Measurements from ENCODE around the gene C2CD4A. TPM values are rescaled to one million over a fixed set of nuclear protein-coding genes. Genes with fewer than 3 reads are reported as not detected.

The C2CD4A gene
- total RNA-seq, 1 experiment from 2014 or later = 0.11 TPM

GRCh38 chr15:62068810-62069167 lies 2.0 kb downstream of the C2CD4A start:
- Mint-ChIP-seq H3K27ac (ENCODE audit: unreplicated experiment) (no peak overlapping the region), H3K9me3 (ENCODE audit: unreplicated experiment) (no peaks in the 10 kb centered on the region), H3K4me1 (ENCODE audit: low read depth, unreplicated experiment) (no peaks in the 10 kb centered on the region), H3K36me3 (ENCODE audit: insufficient read depth, unreplicated experiment) (peaks cover 6% of the 10 kb centered on the region), H3K4me3 (ENCODE audit: unreplicated experiment) (peak overlapping the region; percentile 64), H3K27me3 (ENCODE audit: insufficient read depth, unreplicated experiment) (peaks cover 8% of the 10 kb centered on the region)
- Histone ChIP-seq H3K27me3 (replicated peaks; ENCODE audit: control insufficient read depth, insufficient read depth, low read length) (no peaks in the 10 kb centered on the region), H3K9me3 (no peaks in the 10 kb centered on the region), H3K4me3 (ENCODE audit: low read depth, low read length) (peak overlapping the region; percentile 44), H3K36me3 (ENCODE audit: control insufficient read depth, insufficient read depth, low read length) (no peaks in the 10 kb centered on the region), H3K4me1 (peaks cover 10% of the 10 kb centered on the region)
- ChIA-PET CTCF (interaction anchor here (1.0 kb wide), 1 partner anchor 8 kb away, joined by 5 read pairs; the partner anchor contains the start of gene VPS13C), POLR2A (no interaction called here)
- no peak for DNase-seq
- TF ChIP-seq CTCF (IDR thresholded peaks at IDR 0.05; ENCODE audit: insufficient read depth in 1 of 2, low read depth in 1 of 2, low read length in 1 of 2, severe bottlenecking in 1 of 2, unreplicated experiment in 1 of 2) = no peak
- BruUV-seq (replicated peaks) = no TSS peak
- intact Hi-C loops (cut with micrococcal nuclease; ENCODE audit: unreplicated experiment) = loop anchor here (1.0 kb wide), 1 partner anchor 8 kb away; the partner anchor contains the start of gene VPS13C

DNA sequence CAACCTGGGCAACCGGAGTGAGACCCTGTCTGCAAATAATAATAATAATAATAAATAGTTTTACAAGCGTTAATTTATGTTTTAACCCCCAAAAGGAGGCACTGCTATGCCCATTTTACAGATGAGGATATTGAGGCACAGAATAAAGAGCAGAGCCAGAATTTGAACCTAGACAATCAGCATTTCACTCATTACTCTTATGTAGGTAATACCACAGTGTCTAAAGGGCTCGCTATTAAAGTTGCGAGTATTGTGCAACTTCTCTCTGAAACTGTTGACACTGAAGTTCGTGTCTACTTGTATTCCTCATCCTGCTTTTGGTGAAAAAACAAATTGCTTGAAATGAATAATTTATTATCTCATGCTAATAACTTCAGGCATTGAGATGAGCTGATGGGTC lies 2.8 kb downstream of the C2CD4A start:
- Histone ChIP-seq H3K27me3 (replicated peaks; ENCODE audit: control insufficient read depth, insufficient read depth, low read length) (no peaks in the 10 kb centered on the region), H3K4me3 (ENCODE audit: low read depth, low read length) (no peak overlapping the region), H3K4me1 (peaks cover 10% of the 10 kb centered on the region), H3K9me3 (no peaks in the 10 kb centered on the region), H3K36me3 (ENCODE audit: control insufficient read depth, insufficient read depth, low read length) (no peaks in the 10 kb centered on the region)
- peaks cover 6% of the 10 kb centered on the region for H3K36me3 Mint-ChIP-seq (ENCODE audit: insufficient read depth, unreplicated experiment)
- intact Hi-C loops (cut with micrococcal nuclease; ENCODE audit: unreplicated experiment) = no loop called here
- no peak for DNase-seq
- H3K4me1 Mint-ChIP-seq (ENCODE audit: low read depth, unreplicated experiment) = no peaks in the 10 kb centered on the region
- no peaks in the 10 kb centered on the region for H3K9me3 Mint-ChIP-seq (ENCODE audit: unreplicated experiment)
- H3K27ac Mint-ChIP-seq (ENCODE audit: unreplicated experiment) = no peak overlapping the region
- BruUV-seq (replicated peaks) = no TSS peak
- no peak for TF ChIP-seq CTCF (IDR thresholded peaks at IDR 0.05; ENCODE audit: insufficient read depth in 1 of 2, low read depth in 1 of 2, low read length in 1 of 2, severe bottlenecking in 1 of 2, unreplicated experiment in 1 of 2)
- no peak overlapping the region for H3K4me3 Mint-ChIP-seq (ENCODE audit: unreplicated experiment)
- peaks cover 10% of the 10 kb centered on the region for H3K27me3 Mint-ChIP-seq (ENCODE audit: insufficient read depth, unreplicated experiment)
- CTCF ChIA-PET = no interaction called here
- POLR2A ChIA-PET = no interaction called here

GRCh38 chr15:62071711-62072308 lies 5.0 kb downstream of the C2CD4A start:
- TF ChIP-seq CTCF (IDR thresholded peaks at IDR 0.05; ENCODE audit: insufficient read depth in 1 of 2, low read depth in 1 of 2, low read length in 1 of 2, severe bottlenecking in 1 of 2, unreplicated experiment in 1 of 2) = peak; percentile 51 to 54
- Histone ChIP-seq H3K4me1 (peaks cover 4% of the 10 kb centered on the region; the same call in 1 of the 2 replicates), H3K36me3 (ENCODE audit: control insufficient read depth, insufficient read depth, low read length) (no peaks in the 10 kb centered on the region), H3K4me3 (ENCODE audit: low read depth, low read length) (no peak overlapping the region), H3K9me3 (no peaks in the 10 kb centered on the region), H3K27me3 (replicated peaks; ENCODE audit: control insufficient read depth, insufficient read depth, low read length) (no peaks in the 10 kb centered on the region)
- H3K4me3 Mint-ChIP-seq (ENCODE audit: unreplicated experiment) = no peak overlapping the region
- POLR2A ChIA-PET = no interaction called here
- H3K9me3 Mint-ChIP-seq (ENCODE audit: unreplicated experiment) = no peaks in the 10 kb centered on the region
- CTCF ChIA-PET = no interaction called here
- no peaks in the 10 kb centered on the region for H3K4me1 Mint-ChIP-seq (ENCODE audit: low read depth, unreplicated experiment)
- peak in 1 of 2 experiments; percentile 23 for DNase-seq
- BruUV-seq (replicated peaks) = no TSS peak
- intact Hi-C loops (cut with micrococcal nuclease; ENCODE audit: unreplicated experiment) = loop anchor here (1.0 kb wide), 1 partner anchor 200 kb away; no protein-coding TSS in a partner anchor
- H3K27ac Mint-ChIP-seq (ENCODE audit: unreplicated experiment) = no peak overlapping the region
- H3K36me3 Mint-ChIP-seq (ENCODE audit: insufficient read depth, unreplicated experiment) = peaks cover 6% of the 10 kb centered on the region
- peaks cover 10% of the 10 kb centered on the region for H3K27me3 Mint-ChIP-seq (ENCODE audit: insufficient read depth, unreplicated experiment)
